ENCODE data around the gene MRPS34.

Gene MRPS34

DNA sequence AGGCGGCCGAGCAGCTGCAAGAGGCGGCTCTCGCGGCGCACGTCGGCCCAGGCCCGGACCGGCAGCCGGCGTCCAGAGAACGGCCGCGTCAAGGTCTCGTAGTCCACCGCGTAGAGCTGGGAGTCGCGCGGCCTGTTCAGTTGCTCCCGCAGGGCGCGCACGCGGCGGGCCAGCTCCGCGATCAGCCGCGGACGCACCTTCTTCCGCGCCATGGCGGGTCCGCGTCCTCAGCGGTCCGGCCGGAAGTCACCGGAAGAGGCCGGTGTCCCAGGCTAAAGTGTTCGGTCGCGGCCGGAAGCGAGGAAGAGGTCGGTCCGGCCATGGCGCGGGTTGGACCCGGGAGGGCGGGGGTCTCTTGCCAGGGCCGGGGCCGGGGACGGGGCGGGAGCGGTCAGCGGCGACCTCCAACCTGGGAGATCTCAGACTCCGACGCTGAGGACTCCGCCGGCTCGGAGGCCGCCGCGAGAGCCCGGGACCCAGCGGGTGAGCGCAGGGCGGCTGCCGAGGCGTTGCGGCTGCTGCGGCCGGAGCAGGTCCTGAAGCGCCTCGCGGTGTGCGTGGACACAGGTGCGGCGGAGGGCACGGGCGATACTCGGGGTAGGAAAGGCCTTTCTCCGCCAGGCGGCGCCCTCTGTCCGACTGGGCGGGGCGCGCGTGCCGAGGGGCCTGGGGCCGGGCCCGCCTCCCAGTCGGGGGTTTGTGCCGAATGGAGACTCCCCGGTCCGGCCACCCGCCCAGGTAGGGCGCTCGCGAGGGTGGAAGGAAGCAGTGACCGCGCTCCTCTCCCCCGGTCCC lies at the start of gene MRPS34:
Gene MRPS34, minus strand, starts transcription at position 227 of the 795 bp plus-strand sequence. Its CDS starts 15 bp downstream, at position 212.
- Histone ChIP-seq H3K27me3 (replicated peaks) (no peaks in the 10 kb centered on the region), H3K4me3 (ENCODE audit: low read depth, low read length) (peak within 1 kb of the TSS; percentile 79), H3K36me3 (replicated peaks) (peaks cover 42% of the 10 kb centered on the region), H3K27ac (peak within 1 kb of the TSS; percentile 63)
- TF ChIP-seq, protein P1, sequence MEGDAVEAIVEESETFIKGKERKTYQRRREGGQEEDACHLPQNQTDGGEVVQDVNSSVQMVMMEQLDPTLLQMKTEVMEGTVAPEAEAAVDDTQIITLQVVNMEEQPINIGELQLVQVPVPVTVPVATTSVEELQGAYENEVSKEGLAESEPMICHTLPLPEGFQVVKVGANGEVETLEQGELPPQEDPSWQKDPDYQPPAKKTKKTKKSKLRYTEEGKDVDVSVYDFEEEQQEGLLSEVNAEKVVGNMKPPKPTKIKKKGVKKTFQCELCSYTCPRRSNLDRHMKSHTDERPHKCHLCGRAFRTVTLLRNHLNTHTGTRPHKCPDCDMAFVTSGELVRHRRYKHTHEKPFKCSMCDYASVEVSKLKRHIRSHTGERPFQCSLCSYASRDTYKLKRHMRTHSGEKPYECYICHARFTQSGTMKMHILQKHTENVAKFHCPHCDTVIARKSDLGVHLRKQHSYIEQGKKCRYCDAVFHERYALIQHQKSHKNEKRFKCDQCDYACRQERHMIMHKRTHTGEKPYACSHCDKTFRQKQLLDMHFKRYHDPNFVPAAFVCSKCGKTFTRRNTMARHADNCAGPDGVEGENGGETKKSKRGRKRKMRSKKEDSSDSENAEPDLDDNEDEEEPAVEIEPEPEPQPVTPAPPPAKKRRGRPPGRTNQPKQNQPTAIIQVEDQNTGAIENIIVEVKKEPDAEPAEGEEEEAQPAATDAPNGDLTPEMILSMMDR (IDR thresholded peaks at IDR 0.05; ENCODE audit: low read depth, low read length, missing control alignments) = peak; percentile 60
- in situ Hi-C loops (cut with HindIII; ENCODE audit: low pct_ligation_motif_present, low sequenced_read_pairs) = no loop called here
- peak; percentile 56 for DNase-seq

DNA sequence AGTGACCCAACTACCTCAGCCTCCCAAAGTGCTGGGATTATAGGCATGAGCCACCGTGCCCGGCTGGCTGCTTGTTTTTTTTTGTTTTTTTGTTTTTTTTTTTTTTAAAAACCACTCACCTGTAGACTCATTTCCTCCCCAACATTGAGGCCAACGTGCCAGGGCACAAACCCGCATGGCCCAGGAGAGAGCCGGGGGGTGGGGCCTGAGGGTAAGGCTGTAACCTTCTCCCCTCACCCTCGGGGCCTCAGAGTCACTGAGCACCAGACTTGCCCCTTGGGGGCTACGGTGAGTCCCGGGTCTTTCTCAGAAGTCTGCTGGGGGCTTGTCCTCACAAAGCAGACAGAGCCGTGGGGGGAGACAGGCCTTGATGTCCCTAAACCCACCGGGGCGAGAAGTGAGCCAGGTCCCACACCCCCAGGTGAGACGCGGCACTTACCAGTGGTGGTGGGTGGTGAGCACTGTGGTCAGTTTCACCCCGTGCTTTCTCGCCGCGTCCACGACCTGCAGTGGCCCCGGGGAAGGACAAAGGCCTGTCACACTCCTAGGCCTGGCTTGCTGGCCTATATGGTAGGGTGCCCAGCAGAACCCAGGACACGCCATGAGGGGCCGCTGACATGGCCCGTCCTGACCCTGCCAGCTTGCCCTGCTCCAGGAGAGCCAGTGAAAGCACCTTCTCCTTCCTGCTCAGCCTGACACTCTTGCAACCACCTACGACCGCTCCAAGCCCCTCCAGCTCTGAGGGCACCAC lies 49.1 kb upstream of the MRPS34 start:
- Histone ChIP-seq H3K4me3 (ENCODE audit: low read depth, low read length) (no peak overlapping the region), H3K36me3 (replicated peaks) (no peaks in the 10 kb centered on the region), H3K27ac (no peak overlapping the region), H3K27me3 (replicated peaks) (no peaks in the 10 kb centered on the region)
- TF ChIP-seq, protein P1 (IDR thresholded peaks at IDR 0.05; ENCODE audit: low read depth, low read length, missing control alignments) = no peak
- DNase-seq = no peak
- in situ Hi-C loops (cut with HindIII; ENCODE audit: low pct_ligation_motif_present, low sequenced_read_pairs) = no loop called here

DNA sequence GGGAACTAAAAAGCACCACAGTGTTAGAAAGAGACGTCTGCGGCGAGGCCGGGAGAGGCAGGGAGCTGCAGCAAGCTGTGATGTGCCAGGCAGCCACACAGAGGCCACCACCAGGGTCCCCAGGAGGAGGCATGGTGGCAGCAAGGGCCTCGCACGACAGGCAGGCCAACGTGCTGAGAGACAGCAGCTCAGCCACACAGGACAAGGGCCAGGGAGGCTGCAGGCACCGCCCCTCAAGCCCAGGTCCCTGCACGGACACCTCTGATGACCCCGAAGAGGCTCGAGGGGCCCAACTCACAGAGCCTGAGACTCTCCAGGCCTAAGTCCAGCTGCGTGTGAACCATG lies 48.0 kb upstream of the MRPS34 start:
- no peak overlapping the region for H3K4me3 ChIP-seq (ENCODE audit: low read depth, low read length)
- in situ Hi-C loops (cut with HindIII; ENCODE audit: low pct_ligation_motif_present, low sequenced_read_pairs) = no loop called here
- H3K27ac ChIP-seq = no peak overlapping the region
- H3K27me3 ChIP-seq (replicated peaks) = no peaks in the 10 kb centered on the region
- TF ChIP-seq, protein P1 (IDR thresholded peaks at IDR 0.05; ENCODE audit: low read depth, low read length, missing control alignments) = no peak
- H3K36me3 ChIP-seq (replicated peaks) = peaks cover 6% of the 10 kb centered on the region
- no peak for DNase-seq

DNA sequence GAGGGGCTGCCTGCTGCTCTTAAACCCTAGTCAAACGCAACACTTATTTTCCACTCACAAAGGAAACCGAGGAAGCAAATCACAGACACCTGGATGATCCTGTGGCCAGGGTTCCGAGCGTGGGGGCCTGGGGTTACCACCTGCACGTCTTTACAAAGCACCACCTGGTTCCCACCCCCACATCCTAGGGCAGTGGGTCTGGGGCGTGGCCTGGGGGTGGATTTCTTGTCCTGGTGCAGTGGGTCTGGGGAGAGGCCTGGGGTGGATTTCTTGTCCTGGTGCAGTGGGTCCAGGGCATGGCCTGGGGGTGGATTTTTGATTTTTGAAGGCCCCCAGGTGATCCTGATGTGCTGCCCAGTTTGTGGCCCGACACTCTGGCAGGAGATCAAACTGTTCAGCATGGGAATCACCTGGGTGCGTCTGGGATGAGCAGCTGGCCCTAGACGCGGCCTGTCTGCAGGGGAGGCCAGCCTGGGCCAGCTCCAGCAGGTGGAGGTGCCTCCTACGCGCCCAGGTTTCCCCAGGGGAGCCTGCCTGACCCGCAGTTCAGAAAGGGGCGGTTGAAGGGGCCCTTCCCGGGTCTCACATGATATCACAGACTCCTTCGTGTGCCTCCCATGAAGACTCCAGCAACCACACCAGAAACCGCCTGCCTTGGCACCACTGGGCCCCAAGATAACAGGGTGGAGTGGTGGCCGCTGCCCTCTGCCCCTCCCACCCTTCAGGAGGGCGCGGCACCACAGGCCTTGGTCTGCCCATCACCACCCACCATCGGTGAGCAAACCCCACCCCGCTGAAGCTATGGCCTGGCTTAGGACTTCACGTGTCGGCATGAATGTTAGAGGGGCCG lies 47.4 kb upstream of the MRPS34 start:
- H3K27ac ChIP-seq = no peak overlapping the region
- H3K36me3 ChIP-seq (replicated peaks) = peaks cover 7% of the 10 kb centered on the region
- TF ChIP-seq, protein P1 (IDR thresholded peaks at IDR 0.05; ENCODE audit: low read depth, low read length, missing control alignments) = no peak
- no peak for DNase-seq
- in situ Hi-C loops (cut with HindIII; ENCODE audit: low pct_ligation_motif_present, low sequenced_read_pairs) = no loop called here
- H3K4me3 ChIP-seq (ENCODE audit: low read depth, low read length) = no peak overlapping the region
- H3K27me3 ChIP-seq (replicated peaks) = no peaks in the 10 kb centered on the region

DNA sequence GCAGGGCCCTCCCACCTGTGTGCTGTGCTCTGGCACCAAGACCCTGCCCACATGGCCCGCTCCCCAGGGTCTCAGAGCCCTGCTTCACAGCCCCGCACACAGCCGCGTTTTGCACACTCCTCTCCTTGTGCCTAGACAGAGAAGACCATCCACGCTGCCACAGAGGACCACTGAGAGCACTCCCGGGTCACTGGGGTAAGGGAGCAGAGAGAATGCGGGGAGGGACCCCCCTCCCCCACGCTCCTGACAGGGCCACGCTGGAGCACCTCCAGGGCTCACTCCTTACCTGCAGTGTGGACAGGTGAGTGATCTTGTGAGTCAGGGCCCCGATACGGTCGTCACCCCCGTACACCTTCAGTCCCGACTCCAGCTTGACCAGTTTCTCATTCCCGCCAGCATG lies 46.7 kb upstream of the MRPS34 start:
- H3K27me3 ChIP-seq (replicated peaks) = no peaks in the 10 kb centered on the region
- H3K4me3 ChIP-seq (ENCODE audit: low read depth, low read length) = no peak overlapping the region
- no peak overlapping the region for H3K27ac ChIP-seq
- TF ChIP-seq, protein P1 (IDR thresholded peaks at IDR 0.05; ENCODE audit: low read depth, low read length, missing control alignments) = no peak
- no peak for DNase-seq
- in situ Hi-C loops (cut with HindIII; ENCODE audit: low pct_ligation_motif_present, low sequenced_read_pairs) = no loop called here
- H3K36me3 ChIP-seq (replicated peaks) = peaks cover 8% of the 10 kb centered on the region
